ENCODE results near the gene HSPA14.

- no peak for TF ChIP-seq CTCF (IDR thresholded peaks at IDR 0.05 in 2 of 3, conservative IDR thresholded peaks at IDR 0.05 in 1 of 3; ENCODE audit: control insufficient read depth in 2 of 3, extremely low read depth in 1 of 3, insufficient read depth in 1 of 3, low read depth in 3 of 3, low read length in 3 of 3)
- no peak for TF ChIP-seq ZNF384 (IDR thresholded peaks at IDR 0.05; ENCODE audit: borderline replicate concordance, low read depth, low read length)
- TF ChIP-seq ZNF274 (IDR thresholded peaks at IDR 0.05; ENCODE audit: insufficient read depth, insufficient read length), result no peak
- TF ChIP-seq CHD4 (IDR thresholded peaks at IDR 0.05), result no peak
- TF ChIP-seq CBFB (IDR thresholded peaks at IDR 0.05; ENCODE audit: low read depth), result no peak
These were observed 22.7 kb downstream of the HSPA14 start for GRCh38 chr10:14860791-14861190.

Measured in GM12878 (cell line).